NT2/D1 (cell line): Measurements from ENCODE around the gene MIEF1.

Source experiments
- SUZ12 ChIP-seq: IDR thresholded peaks from 2 replicates; pipeline ENCODE4 v1.6.1; 2011; ENCODE audit not compliant: insufficient read length, insufficient read depth; ENCODE audit errors: extremely low read depth
- YY1 ChIP-seq: IDR thresholded peaks from 2 replicates; pipeline ENCODE4 v1.6.1; 2011; ENCODE audit not compliant: insufficient read length, insufficient read depth
- ZNF274 ChIP-seq: IDR thresholded peaks from 2 replicates; pipeline ENCODE4 v1.6.1; 2011; ENCODE audit warnings: mild to moderate bottlenecking, low read depth, low read length

DNA sequence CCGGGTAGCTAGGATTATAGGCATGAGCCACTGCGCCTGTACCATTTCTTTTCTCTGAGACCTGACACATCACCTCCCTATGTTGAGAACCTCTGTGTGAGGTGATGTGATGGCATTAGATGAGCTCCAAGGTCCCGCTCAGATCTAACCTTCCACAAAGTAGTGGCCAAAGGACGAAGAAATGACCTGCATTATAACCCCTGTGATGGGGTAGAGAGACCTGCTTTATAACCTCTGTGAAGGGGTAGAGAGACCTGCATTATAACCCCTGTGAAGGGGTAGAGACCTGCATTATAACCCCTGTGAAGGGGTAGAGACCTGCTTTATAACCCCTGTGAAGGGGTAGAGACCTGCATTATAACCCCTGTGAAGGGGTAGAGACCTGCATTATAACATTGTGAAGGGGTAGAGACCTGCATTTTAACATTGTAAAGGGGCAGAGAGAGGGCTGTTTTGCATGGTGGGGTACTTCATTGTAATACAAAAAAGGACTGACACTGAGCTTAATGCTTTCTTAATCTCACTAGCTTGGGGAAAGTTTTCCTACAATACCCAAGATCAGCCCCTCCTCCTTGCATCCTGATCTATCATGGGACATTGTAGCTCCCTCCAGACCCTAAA, 8.5 kb downstream of the MIEF1 start:
- TF ChIP-seq SUZ12 = no peak
- no peak for TF ChIP-seq ZNF274
- no peak for TF ChIP-seq YY1
